ENCODE data around the gene ANO7.

DNA sequence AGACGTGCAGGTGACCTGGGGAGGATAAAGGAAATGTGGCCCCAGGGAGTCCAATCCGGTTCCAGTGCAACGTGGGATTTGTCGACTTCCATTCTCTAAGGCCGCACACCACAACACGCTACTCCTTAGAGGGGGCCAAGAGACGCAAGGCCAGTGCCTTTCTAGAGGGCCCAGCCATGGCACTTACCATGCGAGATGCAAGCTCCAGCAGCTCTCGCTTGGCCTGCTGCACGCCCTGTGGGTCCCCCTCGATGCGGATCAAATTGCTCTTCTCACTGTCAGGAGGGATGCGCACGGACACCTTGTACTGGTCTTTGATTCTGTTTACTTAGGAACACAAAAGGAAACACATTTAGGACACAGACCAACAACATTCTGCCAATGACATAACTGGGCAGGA is 61.2 kb downstream of the ANO7 start:
- TF ChIP-seq, protein P1, sequence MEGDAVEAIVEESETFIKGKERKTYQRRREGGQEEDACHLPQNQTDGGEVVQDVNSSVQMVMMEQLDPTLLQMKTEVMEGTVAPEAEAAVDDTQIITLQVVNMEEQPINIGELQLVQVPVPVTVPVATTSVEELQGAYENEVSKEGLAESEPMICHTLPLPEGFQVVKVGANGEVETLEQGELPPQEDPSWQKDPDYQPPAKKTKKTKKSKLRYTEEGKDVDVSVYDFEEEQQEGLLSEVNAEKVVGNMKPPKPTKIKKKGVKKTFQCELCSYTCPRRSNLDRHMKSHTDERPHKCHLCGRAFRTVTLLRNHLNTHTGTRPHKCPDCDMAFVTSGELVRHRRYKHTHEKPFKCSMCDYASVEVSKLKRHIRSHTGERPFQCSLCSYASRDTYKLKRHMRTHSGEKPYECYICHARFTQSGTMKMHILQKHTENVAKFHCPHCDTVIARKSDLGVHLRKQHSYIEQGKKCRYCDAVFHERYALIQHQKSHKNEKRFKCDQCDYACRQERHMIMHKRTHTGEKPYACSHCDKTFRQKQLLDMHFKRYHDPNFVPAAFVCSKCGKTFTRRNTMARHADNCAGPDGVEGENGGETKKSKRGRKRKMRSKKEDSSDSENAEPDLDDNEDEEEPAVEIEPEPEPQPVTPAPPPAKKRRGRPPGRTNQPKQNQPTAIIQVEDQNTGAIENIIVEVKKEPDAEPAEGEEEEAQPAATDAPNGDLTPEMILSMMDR (IDR thresholded peaks at IDR 0.05), result no peak
- TF ChIP-seq POLR2A (IDR thresholded peaks at IDR 0.05), result no peak

Data from prostate gland (tissue), 2 donors.